Trophoblast cell (in vitro differentiated cells and primary cell): ENCODE data around the gene PRSS21.

ENCODE experiments used
- DNase-seq, 2 donors: peaks; one replicate each; pipeline ENCODE4 v3.0.0-alpha.2; 2016
- H2AFZ ChIP-seq: 2 replicates; pipeline ENCODE4 v1.6.1; 2013; ENCODE audit warnings: low read length, moderate library complexity, mild to moderate bottlenecking; ENCODE audit not compliant: insufficient read depth, poor library complexity
- H2AK5ac ChIP-seq: 2 replicates; pipeline ENCODE4 v1.6.1; 2013; ENCODE audit warnings: mild to moderate bottlenecking, low read length
- H2BK120ac ChIP-seq: 2 replicates; pipeline ENCODE4 v1.6.1; 2013; ENCODE audit warnings: low read length, mild to moderate bottlenecking, moderate library complexity; ENCODE audit not compliant: insufficient read depth, poor library complexity
- H2BK12ac ChIP-seq: 2 replicates; pipeline ENCODE4 v1.6.1; 2013; ENCODE audit warnings: mild to moderate bottlenecking, low read length, moderate library complexity
- H2BK5ac ChIP-seq: 2 replicates; pipeline ENCODE4 v1.6.1; 2013; ENCODE audit warnings: low read length, low read depth, moderate library complexity, mild to moderate bottlenecking; ENCODE audit not compliant: poor library complexity
- H3K14ac ChIP-seq: 2 replicates; pipeline ENCODE4 v1.6.1; 2013; ENCODE audit warnings: mild to moderate bottlenecking, low read length
- H3K18ac ChIP-seq: 2 replicates; pipeline ENCODE4 v1.6.1; 2013; ENCODE audit warnings: mild to moderate bottlenecking, low read length
- H3K23ac ChIP-seq: 2 replicates; pipeline ENCODE4 v1.6.1; 2013; ENCODE audit warnings: low read length
- H3K27ac ChIP-seq: 2 replicates; pipeline ENCODE4 v1.5.1; 2013; ENCODE audit warnings: low read depth, mild to moderate bottlenecking, inconsistent platforms, low read length, moderate library complexity
- H3K27me3 ChIP-seq: 2 replicates; pipeline ENCODE4 v1.6.1; 2013; ENCODE audit warnings: inconsistent platforms, mild to moderate bottlenecking, low read length, moderate library complexity; ENCODE audit not compliant: insufficient read depth
- H3K36me3 ChIP-seq, 2 experiments: 1 replicate in 1 of 2; 2 replicates in 1 of 2; pipeline ENCODE4 v1.6.1; 2013; ENCODE audit warnings: low read length in 2 of 2, mild to moderate bottlenecking in 2 of 2, moderate library complexity in 1 of 2; ENCODE audit not compliant: insufficient read depth in 2 of 2, control insufficient read depth in 1 of 2
- H3K4ac ChIP-seq: 2 replicates; pipeline ENCODE4 v1.6.1; 2013; ENCODE audit warnings: low read depth, mild to moderate bottlenecking, low read length, moderate library complexity
- H3K4me1 ChIP-seq, 2 experiments: 1 replicate in 1 of 2; 2 replicates in 1 of 2; pipeline ENCODE4 v1.6.1; 2013; ENCODE audit warnings: low read length in 2 of 2, mild to moderate bottlenecking in 2 of 2, moderate library complexity in 1 of 2; ENCODE audit not compliant: insufficient read depth in 2 of 2, control insufficient read depth in 1 of 2
- H3K4me2 ChIP-seq: 2 replicates; pipeline ENCODE4 v1.6.1; 2013; ENCODE audit warnings: inconsistent platforms, mild to moderate bottlenecking, low read length, moderate library complexity
- H3K4me3 ChIP-seq: 2 replicates; pipeline ENCODE4 v1.5.1; 2013; ENCODE audit warnings: mild to moderate bottlenecking, low read depth, low read length, inconsistent platforms
- H3K79me1 ChIP-seq: one replicate; pipeline ENCODE4 v1.6.1; 2013; ENCODE audit warnings: low read length
- H3K79me2 ChIP-seq: 2 replicates; pipeline ENCODE4 v1.6.1; 2013; ENCODE audit warnings: low read length, mild to moderate bottlenecking; ENCODE audit not compliant: control insufficient read depth, insufficient read depth, poor library complexity
- H3K9ac ChIP-seq: 2 replicates; pipeline ENCODE4 v1.6.1; 2013; ENCODE audit warnings: mild to moderate bottlenecking, low read length
- H3K9me3 ChIP-seq: 2 replicates; pipeline ENCODE4 v1.6.1; 2013; ENCODE audit warnings: low read depth, mild to moderate bottlenecking, control low read depth, inconsistent platforms, low read length; ENCODE audit not compliant: insufficient read depth
- H4K12ac ChIP-seq: 2 replicates; pipeline ENCODE4 v1.6.1; 2013; ENCODE audit warnings: low read depth, mild to moderate bottlenecking, low read length, moderate library complexity
- H4K8ac ChIP-seq: 2 replicates; pipeline ENCODE4 v1.6.1; 2013; ENCODE audit warnings: low read depth, mild to moderate bottlenecking, low read length, moderate library complexity
- H4K91ac ChIP-seq: one replicate; pipeline ENCODE4 v1.6.1; 2013; ENCODE audit warnings: low read depth, mild to moderate bottlenecking, low read length, moderate library complexity
- WGBS: extraction: QIAGEN DNeasy Blood & Tissue Kit; methylation state at CpG from one replicate; pipeline ENCODE4 v1.1.7; 2013; ENCODE audit warnings: missing lambda C conversion rate; ENCODE audit not compliant: insufficient read length, insufficient coverage; ENCODE audit errors: extremely low coverage; 5-methylcytosine and 5-hydroxymethylcytosine counted together

Gene PRSS21

GRCh38 chr16:2779978-2780898 is 36.8 kb upstream of the PRSS21 start:
- WGBS: no CpG with 5 or more reads among the region's 17 CpGs
- no peaks in the 10 kb centered on the region for H3K27me3 ChIP-seq

GRCh38 chr16:2782583-2783351 is 34.3 kb upstream of the PRSS21 start:
- no peak overlapping the region for H3K23ac ChIP-seq
- no peak overlapping the region for H3K4me2 ChIP-seq
- no CpG with 5 or more reads among the region's 20 CpGs for WGBS

More at GRCh38 chr16:2779978-2780898, 36.8 kb upstream of the PRSS21 start:
- Histone ChIP-seq H3K36me3 (peaks cover 3% of the 10 kb centered on the region in 2 experiments), H3K4ac (no peak overlapping the region), H2AK5ac (no peak overlapping the region), H3K9ac (no peak overlapping the region), H2BK5ac (no peak overlapping the region), H2AFZ (no peak overlapping the region), H4K12ac (no peak overlapping the region), H3K79me2 (peaks cover 14% of the 10 kb centered on the region), H2BK12ac (no peak overlapping the region), H3K14ac (no peak overlapping the region), H3K79me1 (peaks cover 12% of the 10 kb centered on the region), H3K4me1 (peaks cover 0 to 17% of the 10 kb centered on the region in 2 experiments), H3K27ac (no peak overlapping the region), H4K8ac (no peak overlapping the region), H2BK120ac (no peak overlapping the region), H3K18ac (no peak overlapping the region), H4K91ac (no peak overlapping the region), H3K4me3 (no peak overlapping the region), H3K9me3 (no peaks in the 10 kb centered on the region), H3K23ac (no peak overlapping the region), H3K4me2 (no peak overlapping the region)
- no peak for DNase-seq

GRCh38 chr16:2783581-2784357 is 33.3 kb upstream of the PRSS21 start:
- no peak overlapping the region for H4K12ac ChIP-seq
- no CpG with 5 or more reads among the region's 15 CpGs for whole genome bisulfite sequencing

More at GRCh38 chr16:2782583-2783351, 34.3 kb upstream of the PRSS21 start:
- H3K27ac ChIP-seq: no peak overlapping the region
- H3K4me1 ChIP-seq: peaks cover 0 to 11% of the 10 kb centered on the region in 2 experiments
- no peaks in the 10 kb centered on the region for H3K9me3 ChIP-seq
- H3K18ac ChIP-seq: no peak overlapping the region
- no peak for DNase-seq
- no peak overlapping the region for H4K91ac ChIP-seq
- H4K8ac ChIP-seq: no peak overlapping the region
- H3K79me2 ChIP-seq: peaks cover 3% of the 10 kb centered on the region
- H2BK12ac ChIP-seq: no peak overlapping the region
- H3K36me3 ChIP-seq: no peaks in the 10 kb centered on the region
- no peak overlapping the region for H2AK5ac ChIP-seq
- H2BK120ac ChIP-seq: no peak overlapping the region
- no peak overlapping the region for H2AFZ ChIP-seq
- H3K14ac ChIP-seq: no peak overlapping the region
- H3K79me1 ChIP-seq: peaks cover 4% of the 10 kb centered on the region
- H2BK5ac ChIP-seq: no peak overlapping the region
- no peak overlapping the region for H3K4me3 ChIP-seq
- no peak overlapping the region for H3K4ac ChIP-seq
- H3K27me3 ChIP-seq: no peaks in the 10 kb centered on the region
- H4K12ac ChIP-seq: no peak overlapping the region
- H3K9ac ChIP-seq: no peak overlapping the region

More at GRCh38 chr16:2783581-2784357, 33.3 kb upstream of the PRSS21 start:
- no peak overlapping the region for H3K14ac ChIP-seq
- no peak overlapping the region for H2BK120ac ChIP-seq
- no peak for DNase-seq
- H3K4ac ChIP-seq: no peak overlapping the region
- H3K79me2 ChIP-seq: no peaks in the 10 kb centered on the region
- H3K27me3 ChIP-seq: no peaks in the 10 kb centered on the region
- H4K91ac ChIP-seq: no peak overlapping the region
- H3K23ac ChIP-seq: no peak overlapping the region
- H3K18ac ChIP-seq: no peak overlapping the region
- no peak overlapping the region for H2AK5ac ChIP-seq
- no peaks in the 10 kb centered on the region for H3K9me3 ChIP-seq
- H3K9ac ChIP-seq: no peak overlapping the region
- H3K4me2 ChIP-seq: no peak overlapping the region
- H3K4me1 ChIP-seq: peaks cover 0 to 2% of the 10 kb centered on the region in 2 experiments
- no peak overlapping the region for H2BK5ac ChIP-seq
- H3K4me3 ChIP-seq: no peak overlapping the region
- H3K79me1 ChIP-seq: no peaks in the 10 kb centered on the region
- no peak overlapping the region for H2BK12ac ChIP-seq
- H3K27ac ChIP-seq: no peak overlapping the region
- H4K8ac ChIP-seq: no peak overlapping the region
- no peaks in the 10 kb centered on the region for H3K36me3 ChIP-seq
- no peak overlapping the region for H2AFZ ChIP-seq
